Naive thymus-derived CD8-positive, alpha-beta T cell (primary cell): ENCODE data around the gene GPC6. TPM values are rescaled to one million over a fixed set of nuclear protein-coding genes. Genes with fewer than 3 reads are reported as not detected.

ENCODE experiments used
- ATAC-seq, 2 donors: fragments of 150-1000 bp; cut with Tn5 transposase in 1 of 2; sonication (Bioruptor Pico), chemical (Tn5 transposase) in 1 of 2; 1 replicate in 1 of 2; 2 replicates in 1 of 2; pipeline ENCODE4 v1.10.0; 2021; ENCODE audit warnings: mild to moderate bottlenecking in 2 of 2, moderate library complexity in 2 of 2
- POLR2A ChIA-PET: fragments of 350-600 bp; sonication (Branson Sonifier 250); formaldehyde crosslinking; loops from one replicate; lab custom pipeline; 2021; ENCODE audit warnings: antibody characterized with exemption; lab: Charles Lee
- DNase-seq, 10 donors: peaks; one replicate each; pipeline versions ENCODE4 v3.0.0 to v3.0.0-alpha.2; 2020 to 2022
- H3K27ac Mint-ChIP-seq, 10 donors: one replicate each; pipeline ENCODE4 v1.8.0; 2020 to 2022; ENCODE audit warnings: mild to moderate bottlenecking in 10 of 10, mixed read lengths in 10 of 10, moderate library complexity in 4 of 10, inconsistent platforms in 1 of 10
- H3K27me3 Mint-ChIP-seq, 5 donors: one replicate each; pipeline ENCODE4 v1.8.0; 2021 to 2022; ENCODE audit warnings: mixed read lengths in 5 of 5
- H3K36me3 Mint-ChIP-seq, 3 donors: one replicate each; pipeline ENCODE4 v1.8.0; 2020 to 2022; ENCODE audit warnings: mixed read lengths in 3 of 3, mild to moderate bottlenecking in 2 of 3, inconsistent platforms in 1 of 3
- H3K4me1 Mint-ChIP-seq, 4 donors: one replicate each; pipeline ENCODE4 v1.8.0; 2021 to 2022; ENCODE audit warnings: mixed read lengths in 4 of 4
- H3K4me3 Mint-ChIP-seq, 10 donors: one replicate each; pipeline ENCODE4 v1.8.0; 2020 to 2022; ENCODE audit warnings: mild to moderate bottlenecking in 10 of 10, mixed read lengths in 10 of 10, moderate library complexity in 6 of 10, inconsistent platforms in 1 of 10
- H3K9me3 Mint-ChIP-seq, 9 donors: one replicate each; pipeline ENCODE4 v1.8.0; 2020 to 2022; ENCODE audit warnings: mixed read lengths in 9 of 9, mild to moderate bottlenecking in 3 of 9, inconsistent platforms in 1 of 9, moderate library complexity in 1 of 9
- polyA plus RNA-seq, 3 donors: library from polyadenylated mRNA; unstranded; fragments of 300-500 nt; fragmentation: Illumina TruSeq; gene quantifications; one replicate each; pipeline ENCODE4 v1.2.3, GENCODE V29; 2021
- total RNA-seq, 8 experiments: library from RNA in 2 of 8; stranded (reverse) in 2 of 8; gene quantifications; one replicate each; pipeline ENCODE4 v1.2.3 and lab custom pipeline; 2021 to 2026

GPC6 gene
- total and polyA plus RNA-seq, 5 experiments from 2014 or later: not detected

- Mint-ChIP-seq H3K36me3 (no peaks in the 10 kb centered on the region), H3K27me3 (peaks cover 0 to 11% (median 0%) of the 10 kb centered on the region in 5 donors), H3K4me3 (no peak overlapping the region), H3K27ac (no peak overlapping the region), H3K4me1 (no peaks in the 10 kb centered on the region), H3K9me3 (peaks cover 2 to 13% (median 8%) of the 10 kb centered on the region in 9 donors)
- POLR2A ChIA-PET: no interaction called here
- DNase-seq: no peak
- ATAC-seq: no peak
These were observed 114.9 kb downstream of the GPC6 start for GRCh38 chr13:93341517-93341916.

- no peaks in the 10 kb centered on the region for H3K4me1 Mint-ChIP-seq
- H3K36me3 Mint-ChIP-seq: no peaks in the 10 kb centered on the region
- ATAC-seq (no peak), DNase-seq (no peak)
- no peak overlapping the region for H3K4me3 Mint-ChIP-seq
- no peak overlapping the region for H3K27ac Mint-ChIP-seq
- peaks cover 0 to 11% (median 0%) of the 10 kb centered on the region in 5 donors for H3K27me3 Mint-ChIP-seq
- POLR2A ChIA-PET: no interaction called here
- H3K9me3 Mint-ChIP-seq: peaks cover 2 to 13% (median 8%) of the 10 kb centered on the region in 9 donors
These were observed 116.5 kb downstream of the GPC6 start for GRCh38 chr13:93343097-93343496.

GRCh38 chr13:93344048-93344705 is 117.6 kb downstream of the GPC6 start:
- no peak for DNase-seq
- no peaks in the 10 kb centered on the region for H3K36me3 Mint-ChIP-seq
- POLR2A ChIA-PET: no interaction called here
- no peaks in the 10 kb centered on the region for H3K4me1 Mint-ChIP-seq
- H3K27ac Mint-ChIP-seq: no peak overlapping the region
- ATAC-seq: no peak
- peaks cover 2 to 16% (median 10%) of the 10 kb centered on the region in 9 donors for H3K9me3 Mint-ChIP-seq
- H3K4me3 Mint-ChIP-seq: no peak overlapping the region
- H3K27me3 Mint-ChIP-seq: peaks cover 0 to 11% (median 0%) of the 10 kb centered on the region in 5 donors

- Mint-ChIP-seq H3K4me1 (no peaks in the 10 kb centered on the region), H3K9me3 (peaks cover 0 to 16% (median 10%) of the 10 kb centered on the region in 9 donors), H3K27me3 (peaks cover 0 to 11% (median 0%) of the 10 kb centered on the region in 5 donors), H3K4me3 (no peak overlapping the region), H3K27ac (no peak overlapping the region), H3K36me3 (no peaks in the 10 kb centered on the region)
- POLR2A ChIA-PET: no interaction called here
- ATAC-seq (no peak), DNase-seq (no peak)
These were observed 118.4 kb downstream of the GPC6 start for GRCh38 chr13:93345024-93345423.

- peaks cover 0 to 13% (median 10%) of the 10 kb centered on the region in 9 donors for H3K9me3 Mint-ChIP-seq
- POLR2A ChIA-PET: no interaction called here
- H3K4me3 Mint-ChIP-seq: no peak overlapping the region
- no peaks in the 10 kb centered on the region for H3K36me3 Mint-ChIP-seq
- no peak for ATAC-seq
- no peaks in the 10 kb centered on the region for H3K4me1 Mint-ChIP-seq
- H3K27me3 Mint-ChIP-seq: peaks cover 0 to 11% (median 0%) of the 10 kb centered on the region in 5 donors
- H3K27ac Mint-ChIP-seq: no peak overlapping the region
- no peak for DNase-seq
These were observed 119.2 kb downstream of the GPC6 start for GRCh38 chr13:93345770-93346169.

- DNase-seq (no peak), ATAC-seq (no peak)
- peaks cover 0 to 15% (median 0%) of the 10 kb centered on the region in 9 donors for H3K9me3 Mint-ChIP-seq
- no peaks in the 10 kb centered on the region for H3K4me1 Mint-ChIP-seq
- POLR2A ChIA-PET: no interaction called here
- H3K4me3 Mint-ChIP-seq: no peak overlapping the region
- no peaks in the 10 kb centered on the region for H3K36me3 Mint-ChIP-seq
- H3K27ac Mint-ChIP-seq: no peak overlapping the region
- H3K27me3 Mint-ChIP-seq: peaks cover 0 to 8% (median 0%) of the 10 kb centered on the region in 5 donors
These were observed 126.0 kb downstream of the GPC6 start for GRCh38 chr13:93352616-93353015.

GRCh38 chr13:93355094-93355493 is 128.5 kb downstream of the GPC6 start:
- Mint-ChIP-seq H3K36me3 (no peaks in the 10 kb centered on the region), H3K27me3 (peaks cover 0 to 8% (median 0%) of the 10 kb centered on the region in 5 donors), H3K27ac (no peak overlapping the region), H3K4me1 (no peaks in the 10 kb centered on the region), H3K9me3 (peaks cover 0 to 15% (median 0%) of the 10 kb centered on the region in 9 donors), H3K4me3 (no peak overlapping the region)
- POLR2A ChIA-PET: no interaction called here
- DNase-seq (no peak), ATAC-seq (no peak)

- POLR2A ChIA-PET: no interaction called here
- Mint-ChIP-seq H3K4me1 (no peaks in the 10 kb centered on the region), H3K27me3 (peaks cover 0 to 8% (median 0%) of the 10 kb centered on the region in 5 donors), H3K9me3 (peaks cover 0 to 15% (median 0%) of the 10 kb centered on the region in 9 donors), H3K4me3 (no peak overlapping the region), H3K27ac (no peak overlapping the region), H3K36me3 (no peaks in the 10 kb centered on the region)
- ATAC-seq (no peak), DNase-seq (no peak)
These were observed 129.9 kb downstream of the GPC6 start for GRCh38 chr13:93356469-93356868.

GRCh38 chr13:93360021-93360420 is 133.4 kb downstream of the GPC6 start:
- POLR2A ChIA-PET: no interaction called here
- Mint-ChIP-seq H3K36me3 (no peaks in the 10 kb centered on the region), H3K27ac (no peak overlapping the region), H3K4me1 (no peaks in the 10 kb centered on the region), H3K9me3 (peaks cover 0 to 14% (median 0%) of the 10 kb centered on the region in 9 donors), H3K4me3 (no peak overlapping the region), H3K27me3 (peaks cover 0 to 12% (median 0%) of the 10 kb centered on the region in 5 donors)
- ATAC-seq (no peak), DNase-seq (no peak)

- Mint-ChIP-seq H3K9me3 (peaks cover 0 to 10% (median 0%) of the 10 kb centered on the region in 9 donors), H3K27me3 (peaks cover 0 to 5% (median 0%) of the 10 kb centered on the region in 5 donors), H3K36me3 (no peaks in the 10 kb centered on the region), H3K27ac (no peak overlapping the region), H3K4me1 (no peaks in the 10 kb centered on the region), H3K4me3 (no peak overlapping the region)
- POLR2A ChIA-PET: no interaction called here
- no peak for DNase-seq
- ATAC-seq: no peak
These were observed 135.1 kb downstream of the GPC6 start for GRCh38 chr13:93361703-93362102.

- ATAC-seq: no peak
- H3K4me1 Mint-ChIP-seq: no peaks in the 10 kb centered on the region
These were observed 137.6 kb downstream of the GPC6 start for GRCh38 chr13:93364166-93364565.

GRCh38 chr13:93368296-93368695 is 141.7 kb downstream of the GPC6 start:
- peaks cover 0 to 10% (median 0%) of the 10 kb centered on the region in 9 donors for H3K9me3 Mint-ChIP-seq
- POLR2A ChIA-PET: no interaction called here
- no peaks in the 10 kb centered on the region for H3K4me1 Mint-ChIP-seq
- no peaks in the 10 kb centered on the region for H3K36me3 Mint-ChIP-seq
- H3K4me3 Mint-ChIP-seq: no peak overlapping the region
- DNase-seq (no peak), ATAC-seq (no peak)
- no peak overlapping the region for H3K27ac Mint-ChIP-seq
- peaks cover 0 to 12% (median 1%) of the 10 kb centered on the region in 5 donors for H3K27me3 Mint-ChIP-seq

More at GRCh38 chr13:93364166-93364565, 137.6 kb downstream of the GPC6 start:
- DNase-seq: no peak
- POLR2A ChIA-PET: no interaction called here
- Mint-ChIP-seq H3K4me3 (no peak overlapping the region), H3K9me3 (peaks cover 0 to 10% (median 0%) of the 10 kb centered on the region in 9 donors), H3K27ac (no peak overlapping the region), H3K27me3 (peaks cover 0 to 5% (median 0%) of the 10 kb centered on the region in 5 donors), H3K36me3 (no peaks in the 10 kb centered on the region)

- H3K36me3 Mint-ChIP-seq: no peaks in the 10 kb centered on the region
- no peak for DNase-seq
- H3K9me3 Mint-ChIP-seq: peaks cover 0 to 10% (median 0%) of the 10 kb centered on the region in 9 donors
- no peak overlapping the region for H3K4me3 Mint-ChIP-seq
- POLR2A ChIA-PET: no interaction called here
- ATAC-seq: no peak
- H3K27ac Mint-ChIP-seq: no peak overlapping the region
- H3K27me3 Mint-ChIP-seq: peaks cover 0 to 12% (median 1%) of the 10 kb centered on the region in 5 donors
- H3K4me1 Mint-ChIP-seq: no peaks in the 10 kb centered on the region
These were observed 142.1 kb downstream of the GPC6 start for GRCh38 chr13:93368718-93369117.
